Measurements from ENCODE around the gene SMARCC2.
"Not testable (repeated sequence)": the region's sequence is repeated elsewhere in the genome, so short reads cannot be mapped to it uniquely, and the experiment has no call there.

The SMARCC2 gene

DNA sequence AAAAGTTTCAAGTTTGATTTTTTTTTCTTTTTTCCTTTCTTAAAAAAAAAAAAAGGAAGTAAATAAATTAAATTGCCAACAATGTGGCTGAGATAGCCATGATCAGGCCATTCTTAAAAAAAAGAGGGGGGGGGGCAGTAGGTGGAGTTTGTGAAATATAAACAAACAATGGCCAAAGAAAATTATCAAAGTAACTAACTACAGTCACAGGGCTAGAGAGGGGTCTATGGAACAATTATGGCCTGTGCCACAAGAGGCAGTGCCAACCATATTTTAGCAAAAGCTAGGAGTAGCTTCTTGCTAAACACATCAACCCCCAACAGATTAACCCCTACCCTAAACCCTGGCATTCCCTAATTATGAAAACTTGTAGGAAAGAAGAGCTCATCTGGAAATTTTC is 16.2 kb upstream of the SMARCC2 start:
- Histone ChIP-seq H3K4me2 (ENCODE audit: low read length) (no peak overlapping the region), H3K4me1 (ENCODE audit: control insufficient read depth, insufficient read depth, low read length) (peaks cover 13% of the 10 kb centered on the region), H3K9ac (ENCODE audit: low read depth, low read length) (no peak overlapping the region), H3K27me3 (ENCODE audit: control insufficient read depth, insufficient read depth, low read length) (no peaks in the 10 kb centered on the region), H3K9me3 (replicated peaks; ENCODE audit: low read length) (no peaks in the 10 kb centered on the region), H3K36me3 (ENCODE audit: insufficient read depth, low read length) (peaks cover 53% of the 10 kb centered on the region), H3K4me3 (ENCODE audit: low read length) (no peak overlapping the region)

GRCh38 chr12:56204275-56204674 is 15.0 kb upstream of the SMARCC2 start:
- Histone ChIP-seq H3K27me3 (ENCODE audit: control insufficient read depth, insufficient read depth, low read length) (no peaks in the 10 kb centered on the region), H3K9me3 (replicated peaks; ENCODE audit: low read length) (no peaks in the 10 kb centered on the region), H3K4me1 (ENCODE audit: control insufficient read depth, insufficient read depth, low read length) (peaks cover 13% of the 10 kb centered on the region), H3K36me3 (ENCODE audit: insufficient read depth, low read length) (peaks cover 44% of the 10 kb centered on the region), H3K4me2 (ENCODE audit: low read length) (no peak overlapping the region), H3K4me3 (ENCODE audit: low read length) (no peak overlapping the region), H3K9ac (ENCODE audit: low read depth, low read length) (no peak overlapping the region)

DNA sequence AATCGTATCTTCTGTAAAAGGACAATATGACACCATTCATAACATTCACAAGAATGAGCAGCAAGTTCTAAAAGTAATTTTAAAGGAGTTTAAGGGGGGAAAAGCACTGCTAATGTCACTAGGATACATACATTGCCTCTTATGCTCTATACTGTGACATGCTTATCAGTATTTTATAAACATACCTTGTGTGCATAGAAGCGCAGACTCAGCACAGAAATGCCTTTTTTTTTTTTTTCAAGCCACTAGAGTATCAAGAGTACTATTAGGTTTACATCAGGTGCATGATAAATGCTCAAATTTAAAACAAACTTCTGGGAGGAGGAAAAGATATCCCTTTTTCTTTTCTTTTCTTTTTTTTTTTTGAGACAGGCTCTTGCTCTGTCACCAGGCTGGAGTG is 13.6 kb upstream of the SMARCC2 start:
- Histone ChIP-seq H3K4me1 (ENCODE audit: control insufficient read depth, insufficient read depth, low read length) (peaks cover 13% of the 10 kb centered on the region), H3K4me3 (ENCODE audit: low read length) (no peak overlapping the region), H3K36me3 (ENCODE audit: insufficient read depth, low read length) (peaks cover 39% of the 10 kb centered on the region), H3K9me3 (replicated peaks; ENCODE audit: low read length) (no peaks in the 10 kb centered on the region), H3K4me2 (ENCODE audit: low read length) (no peak overlapping the region), H3K9ac (ENCODE audit: low read depth, low read length) (no peak overlapping the region), H3K27me3 (ENCODE audit: control insufficient read depth, insufficient read depth, low read length) (no peaks in the 10 kb centered on the region)

DNA sequence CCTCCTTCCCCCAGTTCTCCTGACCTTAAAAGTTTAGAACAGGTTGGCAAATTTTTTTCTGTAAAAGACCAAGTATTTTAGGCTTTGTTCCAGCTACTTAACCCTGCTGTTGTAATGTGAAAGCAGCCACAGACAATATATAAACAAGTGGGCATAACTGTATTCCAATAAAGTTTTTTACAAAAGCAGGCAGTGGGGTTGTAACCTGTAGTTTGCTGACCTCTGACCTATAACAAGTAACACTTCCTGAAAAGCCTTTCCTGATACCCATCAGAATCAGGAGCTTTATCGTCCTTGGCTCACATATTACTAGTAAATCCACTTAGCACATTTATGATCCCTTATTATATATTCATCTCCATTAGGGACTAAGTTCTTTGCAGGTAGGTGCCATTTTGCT is 13.1 kb upstream of the SMARCC2 start:
- no peaks in the 10 kb centered on the region for H3K9me3 ChIP-seq (replicated peaks; ENCODE audit: low read length)
- H3K27me3 ChIP-seq (ENCODE audit: control insufficient read depth, insufficient read depth, low read length) = no peaks in the 10 kb centered on the region
- H3K4me1 ChIP-seq (ENCODE audit: control insufficient read depth, insufficient read depth, low read length) = peaks cover 11% of the 10 kb centered on the region
- H3K4me3 ChIP-seq (ENCODE audit: low read length) = no peak overlapping the region
- no peak overlapping the region for H3K4me2 ChIP-seq (ENCODE audit: low read length)
- no peak overlapping the region for H3K9ac ChIP-seq (ENCODE audit: low read depth, low read length)
- H3K36me3 ChIP-seq (ENCODE audit: insufficient read depth, low read length) = peaks cover 35% of the 10 kb centered on the region

DNA sequence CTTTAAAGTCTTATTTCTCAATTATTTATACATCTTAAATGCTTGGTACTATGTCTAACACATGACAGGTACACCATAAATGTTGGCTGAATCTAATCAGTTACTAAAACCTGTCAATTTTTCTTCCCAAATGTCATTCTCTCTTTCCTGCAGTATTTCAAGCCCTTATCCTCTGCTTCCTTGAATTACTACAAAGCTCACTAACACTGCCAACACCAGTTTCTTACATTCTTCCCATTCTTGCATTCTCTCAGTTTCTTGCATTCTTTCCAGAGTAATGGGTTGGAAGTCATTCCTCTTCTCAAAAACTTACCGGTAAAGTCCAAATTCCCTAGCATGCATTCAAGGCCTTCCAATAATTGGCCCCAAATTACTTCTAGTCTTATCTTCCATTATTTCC is 9.6 kb upstream of the SMARCC2 start:
- no peaks in the 10 kb centered on the region for H3K4me1 ChIP-seq (ENCODE audit: control insufficient read depth, insufficient read depth, low read length)
- H3K36me3 ChIP-seq (ENCODE audit: insufficient read depth, low read length) = peaks cover under 1% of the 10 kb centered on the region
- H3K4me2 ChIP-seq (ENCODE audit: low read length) = no peak overlapping the region
- no peaks in the 10 kb centered on the region for H3K27me3 ChIP-seq (ENCODE audit: control insufficient read depth, insufficient read depth, low read length)
- no peak overlapping the region for H3K9ac ChIP-seq (ENCODE audit: low read depth, low read length)
- H3K4me3 ChIP-seq (ENCODE audit: low read length) = no peak overlapping the region
- H3K9me3 ChIP-seq (replicated peaks; ENCODE audit: low read length) = no peaks in the 10 kb centered on the region

- Histone ChIP-seq H3K36me3 (ENCODE audit: insufficient read depth, low read length) (no peaks in the 10 kb centered on the region), H3K27me3 (ENCODE audit: control insufficient read depth, insufficient read depth, low read length) (no peaks in the 10 kb centered on the region), H3K9me3 (replicated peaks; ENCODE audit: low read length) (no peaks in the 10 kb centered on the region), H3K4me2 (ENCODE audit: low read length) (no peak overlapping the region), H3K4me1 (ENCODE audit: control insufficient read depth, insufficient read depth, low read length) (no peaks in the 10 kb centered on the region), H3K9ac (ENCODE audit: low read depth, low read length) (no peak overlapping the region), H3K4me3 (ENCODE audit: low read length) (no peak overlapping the region)
Observed at GRCh38 chr12:56197921-56198635, 8.8 kb upstream of the SMARCC2 start.

- not testable (repeated sequence) for H3K4me1 ChIP-seq (ENCODE audit: control insufficient read depth, insufficient read depth, low read length); H3K27me3 ChIP-seq (ENCODE audit: control insufficient read depth, insufficient read depth, low read length); H3K4me2 ChIP-seq (ENCODE audit: low read length); H3K36me3 ChIP-seq (ENCODE audit: insufficient read depth, low read length); H3K4me3 ChIP-seq (ENCODE audit: low read length); H3K9me3 ChIP-seq (replicated peaks; ENCODE audit: low read length); H3K9ac ChIP-seq (ENCODE audit: low read depth, low read length)
Observed at GRCh38 chr12:56196818-56197550, 7.7 kb upstream of the SMARCC2 start.

DNA sequence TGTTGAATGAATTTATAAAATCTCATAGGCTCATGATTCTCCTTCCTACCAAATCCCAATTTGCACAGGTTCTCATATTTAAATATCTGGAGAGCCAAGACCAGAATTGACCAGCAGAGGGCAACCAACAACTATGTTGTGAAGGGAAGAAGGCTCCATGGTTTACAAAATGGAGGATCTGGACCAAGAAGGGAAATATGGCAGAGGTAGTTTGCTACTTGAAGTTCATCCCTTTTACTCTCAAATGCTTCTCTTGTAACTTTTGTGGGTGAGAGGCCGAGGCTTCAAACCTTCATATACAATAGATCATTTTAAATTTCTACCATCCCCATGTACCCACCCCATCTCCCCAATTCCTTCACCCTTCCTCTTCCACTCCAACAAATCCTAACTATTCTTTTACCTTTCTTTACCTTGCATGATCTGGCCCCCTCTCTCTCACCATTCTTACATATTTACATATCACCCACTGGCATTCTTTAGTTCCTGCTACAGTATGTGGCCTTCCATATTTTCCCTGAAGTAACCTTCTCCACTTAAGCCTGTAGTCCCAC is 3.8 kb upstream of the SMARCC2 start:
- Histone ChIP-seq H3K4me3 (ENCODE audit: low read length) (no peak overlapping the region), H3K9ac (ENCODE audit: low read depth, low read length) (peak overlapping the region; percentile 9)

DNA sequence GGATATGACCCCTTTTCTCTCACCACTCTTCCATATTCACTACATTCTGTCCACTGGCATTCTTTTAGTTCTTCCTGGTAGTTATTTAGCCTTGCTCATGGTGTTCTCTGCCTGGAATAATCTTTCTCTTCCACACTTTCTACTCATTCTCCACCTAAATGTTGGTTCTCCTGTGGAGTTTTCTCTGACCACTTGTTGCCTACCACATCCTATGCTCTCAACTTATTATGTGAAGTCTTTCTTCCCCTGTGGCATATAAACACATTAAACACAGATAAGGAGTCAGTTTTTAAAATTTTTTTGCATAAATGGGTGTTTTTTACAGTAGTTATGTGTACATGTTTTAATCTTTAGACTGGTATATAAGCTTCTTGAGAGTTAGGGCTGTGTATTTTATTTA is 3.3 kb upstream of the SMARCC2 start:
- no peak overlapping the region for H3K4me2 ChIP-seq (ENCODE audit: low read length)
- no peaks in the 10 kb centered on the region for H3K9me3 ChIP-seq (replicated peaks; ENCODE audit: low read length)
- H3K27me3 ChIP-seq (ENCODE audit: control insufficient read depth, insufficient read depth, low read length) = no peaks in the 10 kb centered on the region
- H3K36me3 ChIP-seq (ENCODE audit: insufficient read depth, low read length) = no peaks in the 10 kb centered on the region
- no peak overlapping the region for H3K4me3 ChIP-seq (ENCODE audit: low read length)
- no peak overlapping the region for H3K9ac ChIP-seq (ENCODE audit: low read depth, low read length)
- H3K4me1 ChIP-seq (ENCODE audit: control insufficient read depth, insufficient read depth, low read length) = peaks cover 14% of the 10 kb centered on the region

More for the DNA sequence above, 3.8 kb upstream of the SMARCC2 start:
- Histone ChIP-seq H3K27me3 (ENCODE audit: control insufficient read depth, insufficient read depth, low read length) (no peaks in the 10 kb centered on the region), H3K9me3 (replicated peaks; ENCODE audit: low read length) (no peaks in the 10 kb centered on the region), H3K4me1 (ENCODE audit: control insufficient read depth, insufficient read depth, low read length) (peaks cover 9% of the 10 kb centered on the region), H3K36me3 (ENCODE audit: insufficient read depth, low read length) (no peaks in the 10 kb centered on the region), H3K4me2 (ENCODE audit: low read length) (no peak overlapping the region)

DNA sequence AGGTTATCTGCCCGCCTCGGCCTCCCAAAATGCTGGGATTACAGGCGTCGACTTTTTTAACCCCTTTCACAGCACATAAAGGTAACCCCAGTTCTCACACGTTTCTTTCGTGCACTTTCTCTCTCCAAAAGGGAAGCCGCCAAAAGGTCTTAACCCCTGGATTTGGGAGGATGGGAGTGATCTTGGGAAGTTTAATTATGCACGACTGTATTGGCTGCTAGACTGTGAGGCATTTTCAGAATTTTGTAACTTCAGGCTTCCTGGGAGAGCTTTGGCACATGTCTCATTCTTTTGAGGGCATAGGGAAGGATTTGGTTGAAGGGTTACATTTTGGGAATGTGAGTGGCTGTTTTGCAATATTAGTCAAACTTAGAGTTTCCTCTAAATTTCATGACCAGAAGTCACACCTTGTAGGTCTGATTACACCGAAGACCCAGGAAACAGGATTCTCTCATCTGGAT is 1.4 kb upstream of the SMARCC2 start:
- Histone ChIP-seq H3K4me3 (ENCODE audit: low read length) (peak overlapping the region; percentile 21), H3K9ac (ENCODE audit: low read depth, low read length) (no peak overlapping the region)

GRCh38 chr12:56189918-56190694 is 823 bp upstream of the SMARCC2 start:
- Histone ChIP-seq H3K27me3 (ENCODE audit: control insufficient read depth, insufficient read depth, low read length) (no peaks in the 10 kb centered on the region), H3K4me1 (ENCODE audit: control insufficient read depth, insufficient read depth, low read length) (peaks cover 16% of the 10 kb centered on the region), H3K36me3 (ENCODE audit: insufficient read depth, low read length) (peaks cover 13% of the 10 kb centered on the region), H3K9ac (ENCODE audit: low read depth, low read length) (peak overlapping the region; percentile 80), H3K4me2 (ENCODE audit: low read length) (peak overlapping the region; percentile 91), H3K9me3 (replicated peaks; ENCODE audit: low read length) (no peaks in the 10 kb centered on the region), H3K4me3 (ENCODE audit: low read length) (peak overlapping the region; percentile 80)

More for the DNA sequence above, 1.4 kb upstream of the SMARCC2 start:
- peak overlapping the region; percentile 91 for H3K4me2 ChIP-seq (ENCODE audit: low read length)
- no peaks in the 10 kb centered on the region for H3K27me3 ChIP-seq (ENCODE audit: control insufficient read depth, insufficient read depth, low read length)
- H3K9me3 ChIP-seq (replicated peaks; ENCODE audit: low read length) = no peaks in the 10 kb centered on the region
- H3K36me3 ChIP-seq (ENCODE audit: insufficient read depth, low read length) = peaks cover 10% of the 10 kb centered on the region
- H3K4me1 ChIP-seq (ENCODE audit: control insufficient read depth, insufficient read depth, low read length) = peaks cover 16% of the 10 kb centered on the region

Data from skeletal muscle satellite cell (primary cell).